Dendritic cell treated with granulocyte-macrophage colony-stimulating factor and Interleukin-4, amounts not matched to agents 40 ng/mL and 50 ng/mL, for 4 days (primary cell): Measurements from ENCODE around the gene TMEM88.

Source experiments
- H3K27ac Mint-ChIP-seq: one replicate; pipeline ENCODE4 v1.8.0; 2022; ENCODE audit warnings: mild to moderate bottlenecking, mixed read lengths
- H3K27me3 Mint-ChIP-seq: one replicate; pipeline ENCODE4 v1.8.0; 2022; ENCODE audit warnings: mild to moderate bottlenecking, mixed read lengths
- H3K36me3 Mint-ChIP-seq: one replicate; pipeline ENCODE4 v1.8.0; 2022; ENCODE audit warnings: low read depth, mixed read lengths
- H3K4me1 Mint-ChIP-seq: one replicate; pipeline ENCODE4 v1.8.0; 2022; ENCODE audit warnings: low read depth, mixed read lengths
- H3K4me3 Mint-ChIP-seq: one replicate; pipeline ENCODE4 v1.8.0; 2022; ENCODE audit warnings: mild to moderate bottlenecking, moderate library complexity, mixed read lengths
- H3K9me3 Mint-ChIP-seq: one replicate; pipeline ENCODE4 v1.8.0; 2022; ENCODE audit warnings: mixed read lengths
- intact Hi-C: fragments of 100-400 bp; cut with micrococcal nuclease; formaldehyde crosslinking; loops from one replicate; pipeline ENCODE4 v1.15.0; 2022

Gene TMEM88

DNA sequence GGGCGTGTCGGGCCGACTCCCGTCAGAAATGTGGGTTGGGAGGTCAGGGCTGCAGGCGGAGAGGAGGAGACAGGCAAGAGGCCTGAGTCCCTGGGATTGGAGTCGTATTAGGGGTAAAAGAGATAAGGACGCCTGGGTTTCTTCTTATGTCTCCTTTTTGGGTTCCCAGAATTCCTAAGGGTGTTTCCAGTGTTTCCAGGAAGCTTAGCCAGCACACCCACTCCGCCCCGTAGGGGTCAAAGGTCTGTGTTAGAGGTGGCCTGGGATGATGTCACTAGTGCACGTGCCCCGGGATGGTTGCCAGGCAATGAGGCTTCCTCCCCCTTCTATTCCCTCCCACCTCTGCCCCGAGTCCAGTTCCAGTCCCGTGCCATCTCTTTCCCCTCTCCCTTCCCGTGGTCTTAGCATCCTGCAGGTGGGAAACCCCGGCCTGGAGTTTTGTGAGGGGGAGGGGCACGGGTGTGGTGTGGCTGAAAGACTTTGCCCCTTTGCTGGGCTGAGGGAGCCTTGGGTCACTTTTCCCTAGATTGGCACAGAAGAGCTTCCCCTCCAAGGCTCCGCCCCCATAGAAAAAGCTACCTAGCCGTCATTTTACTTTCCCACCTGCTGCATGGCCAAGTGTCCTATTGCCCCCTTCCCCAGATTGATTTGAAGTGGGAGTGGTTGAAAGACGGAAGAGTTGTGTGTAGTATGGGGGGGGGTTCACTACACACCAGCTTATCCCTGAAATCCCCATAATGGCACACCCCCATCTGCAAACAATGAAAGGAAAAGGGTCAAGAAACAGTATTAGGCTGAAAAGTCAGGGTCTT is 18.1 kb upstream of the TMEM88 start:
- H3K9me3 Mint-ChIP-seq = no peaks in the 10 kb centered on the region
- H3K4me3 Mint-ChIP-seq = peak overlapping the region; percentile 87
- H3K36me3 Mint-ChIP-seq = peaks cover 43% of the 10 kb centered on the region
- peaks cover 16% of the 10 kb centered on the region for H3K27me3 Mint-ChIP-seq
- intact Hi-C loops = no loop called here
- H3K4me1 Mint-ChIP-seq = peaks cover 76% of the 10 kb centered on the region
- peak overlapping the region; percentile 98 for H3K27ac Mint-ChIP-seq

- peak overlapping the region; percentile 98 for H3K27ac Mint-ChIP-seq
- peaks cover 51% of the 10 kb centered on the region for H3K36me3 Mint-ChIP-seq
- peak overlapping the region; percentile 87 for H3K4me3 Mint-ChIP-seq
- peaks cover 10% of the 10 kb centered on the region for H3K27me3 Mint-ChIP-seq
- H3K9me3 Mint-ChIP-seq = no peaks in the 10 kb centered on the region
- H3K4me1 Mint-ChIP-seq = peaks cover 79% of the 10 kb centered on the region
- intact Hi-C loops = no loop called here
Measured at GRCh38 chr17:7837408-7838088, 17.3 kb upstream of the TMEM88 start.

- intact Hi-C loops = no loop called here
- peak overlapping the region; percentile 65 for H3K4me3 Mint-ChIP-seq
- H3K27me3 Mint-ChIP-seq = peaks cover 2% of the 10 kb centered on the region
- H3K4me1 Mint-ChIP-seq = peaks cover 80% of the 10 kb centered on the region
- no peaks in the 10 kb centered on the region for H3K9me3 Mint-ChIP-seq
- peaks cover 58% of the 10 kb centered on the region for H3K36me3 Mint-ChIP-seq
- peak overlapping the region; percentile 98 for H3K27ac Mint-ChIP-seq
Measured at GRCh38 chr17:7838090-7839075, 16.5 kb upstream of the TMEM88 start.

DNA sequence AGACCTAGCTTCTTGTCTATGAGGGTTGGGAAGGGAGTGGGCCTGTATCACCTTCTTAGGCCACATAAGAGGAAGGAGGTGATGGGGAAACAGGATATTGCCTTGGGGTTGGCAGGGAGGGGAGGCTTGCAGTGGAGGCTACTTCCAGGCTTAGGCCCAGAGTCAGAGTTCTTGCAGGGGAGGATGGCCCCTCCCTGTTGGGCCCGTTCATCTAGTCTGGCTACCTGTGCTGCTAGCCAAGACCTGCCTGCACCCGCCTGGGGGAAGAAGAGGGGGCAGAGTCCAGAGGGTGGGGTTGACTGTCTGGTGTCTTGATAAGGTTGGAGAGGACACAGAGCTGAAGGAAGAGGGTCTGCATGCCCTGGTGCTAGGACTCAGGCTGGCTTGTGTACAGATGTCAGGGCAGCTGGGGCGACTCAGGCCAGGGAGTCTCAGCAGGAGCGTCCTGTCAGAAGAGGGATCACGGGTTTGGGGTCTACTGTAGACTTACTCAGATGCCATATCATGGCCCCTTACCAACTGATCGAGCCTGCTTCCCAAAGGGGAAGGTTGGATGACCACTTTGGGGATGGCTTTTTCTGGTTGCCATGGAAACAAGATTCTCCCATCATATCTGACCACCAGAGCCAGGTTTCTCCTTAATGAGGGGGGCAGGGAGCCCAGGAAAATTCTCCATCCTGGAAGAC is 15.5 kb upstream of the TMEM88 start:
- intact Hi-C loops = no loop called here
- no peaks in the 10 kb centered on the region for H3K27me3 Mint-ChIP-seq
- peaks cover 72% of the 10 kb centered on the region for H3K4me1 Mint-ChIP-seq
- H3K9me3 Mint-ChIP-seq = no peaks in the 10 kb centered on the region
- peak overlapping the region; percentile 98 for H3K27ac Mint-ChIP-seq
- peak overlapping the region; percentile 57 for H3K4me3 Mint-ChIP-seq
- peaks cover 61% of the 10 kb centered on the region for H3K36me3 Mint-ChIP-seq

DNA sequence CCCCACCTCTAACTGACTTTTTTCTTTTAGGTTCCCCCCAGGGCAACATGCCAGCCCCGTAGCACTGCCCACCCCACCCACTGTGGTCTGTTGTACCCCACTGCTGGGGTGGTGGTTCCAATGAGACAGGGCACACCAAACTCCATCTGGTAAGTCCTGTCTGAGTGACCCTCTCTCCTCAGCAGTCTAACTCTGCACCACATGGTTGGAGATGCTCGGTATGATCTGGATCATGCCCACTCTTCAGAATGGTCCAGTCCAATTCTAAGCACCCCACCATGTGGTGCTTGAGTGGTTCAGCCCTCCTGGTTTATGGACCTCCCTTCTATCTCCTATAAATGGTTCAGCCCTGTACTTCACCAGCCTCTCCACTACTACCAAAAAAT is 15.0 kb upstream of the TMEM88 start:
- no peak overlapping the region for H3K4me3 Mint-ChIP-seq
- intact Hi-C loops = loop anchor here (5.0 to 10.0 kb wide), 2 partner anchors 258 to 315 kb away; partner anchors contain the start of genes MPDU1 and PER1
- no peaks in the 10 kb centered on the region for H3K9me3 Mint-ChIP-seq
- peak overlapping the region; percentile 98 for H3K27ac Mint-ChIP-seq
- H3K36me3 Mint-ChIP-seq = peaks cover 59% of the 10 kb centered on the region
- peaks cover 67% of the 10 kb centered on the region for H3K4me1 Mint-ChIP-seq
- H3K27me3 Mint-ChIP-seq = no peaks in the 10 kb centered on the region

- Mint-ChIP-seq H3K9me3 (no peaks in the 10 kb centered on the region), H3K27ac (peak overlapping the region; percentile 98), H3K27me3 (no peaks in the 10 kb centered on the region), H3K36me3 (peaks cover 53% of the 10 kb centered on the region), H3K4me3 (peak overlapping the region; percentile 93), H3K4me1 (peaks cover 64% of the 10 kb centered on the region)
- intact Hi-C loops = loop anchor here (5.0 to 10.0 kb wide), 2 partner anchors 258 to 314 kb away; partner anchors contain the start of genes MPDU1 and PER1
Measured at GRCh38 chr17:7840441-7840840, 14.4 kb upstream of the TMEM88 start.

DNA sequence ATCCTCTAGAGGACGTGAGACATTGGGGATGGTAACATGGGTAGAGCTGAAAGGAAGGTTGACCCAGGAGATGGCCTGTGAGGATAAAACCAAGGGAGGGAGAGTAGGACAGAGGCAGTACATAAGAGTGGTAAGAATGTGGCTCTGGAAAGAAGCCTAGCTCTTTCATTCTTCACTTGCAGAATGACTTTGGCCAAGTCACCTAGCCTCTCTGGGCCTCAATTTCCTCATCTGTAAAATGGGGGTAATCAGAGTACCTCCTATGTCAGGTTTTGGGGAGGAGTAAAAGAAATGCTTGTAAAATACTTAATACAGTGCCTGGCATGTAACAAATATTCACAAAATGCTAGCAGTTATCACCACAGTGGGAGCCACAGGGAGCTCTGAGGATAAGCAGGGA is 14.0 kb upstream of the TMEM88 start:
- Mint-ChIP-seq H3K9me3 (no peaks in the 10 kb centered on the region), H3K4me3 (peak overlapping the region; percentile 93), H3K27me3 (no peaks in the 10 kb centered on the region), H3K4me1 (peaks cover 67% of the 10 kb centered on the region), H3K27ac (peak overlapping the region; percentile 98), H3K36me3 (peaks cover 52% of the 10 kb centered on the region)
- intact Hi-C loops = loop anchor here (5.0 to 10.0 kb wide), 2 partner anchors 259 to 314 kb away; partner anchors contain the start of genes MPDU1 and PER1

DNA sequence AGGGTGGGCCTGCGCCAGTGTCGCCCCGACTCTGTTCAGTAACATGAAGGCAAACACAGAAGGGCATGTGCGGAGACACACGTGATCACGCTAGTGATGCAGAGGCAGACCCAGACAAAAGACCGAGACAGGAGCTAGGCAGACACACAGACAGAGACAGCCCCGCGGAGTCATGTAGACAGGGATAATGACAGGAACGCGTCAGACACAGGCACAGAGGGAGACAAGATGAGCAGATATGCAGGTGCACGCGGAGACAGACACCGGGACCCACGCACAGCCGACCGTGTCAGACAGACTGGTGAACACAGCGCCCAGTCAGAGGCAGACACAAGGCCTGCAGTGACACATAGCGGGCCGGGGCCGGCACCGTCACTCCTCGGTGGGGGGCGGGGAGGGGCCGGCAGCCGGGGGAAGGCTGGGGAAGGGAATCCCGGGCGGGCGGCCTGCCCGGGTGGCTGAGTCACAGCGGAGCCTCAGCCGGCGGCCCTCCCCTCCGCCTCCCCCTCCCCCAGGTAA is 13.4 kb upstream of the TMEM88 start:
- H3K4me1 Mint-ChIP-seq = peaks cover 67% of the 10 kb centered on the region
- intact Hi-C loops = loop anchor here (5.0 to 10.0 kb wide), 2 partner anchors 259 to 313 kb away; partner anchors contain the start of genes MPDU1 and PER1
- H3K27me3 Mint-ChIP-seq = no peaks in the 10 kb centered on the region
- peaks cover 47% of the 10 kb centered on the region for H3K36me3 Mint-ChIP-seq
- peak overlapping the region; percentile 93 for H3K4me3 Mint-ChIP-seq
- peak overlapping the region; percentile 98 for H3K27ac Mint-ChIP-seq
- no peaks in the 10 kb centered on the region for H3K9me3 Mint-ChIP-seq

DNA sequence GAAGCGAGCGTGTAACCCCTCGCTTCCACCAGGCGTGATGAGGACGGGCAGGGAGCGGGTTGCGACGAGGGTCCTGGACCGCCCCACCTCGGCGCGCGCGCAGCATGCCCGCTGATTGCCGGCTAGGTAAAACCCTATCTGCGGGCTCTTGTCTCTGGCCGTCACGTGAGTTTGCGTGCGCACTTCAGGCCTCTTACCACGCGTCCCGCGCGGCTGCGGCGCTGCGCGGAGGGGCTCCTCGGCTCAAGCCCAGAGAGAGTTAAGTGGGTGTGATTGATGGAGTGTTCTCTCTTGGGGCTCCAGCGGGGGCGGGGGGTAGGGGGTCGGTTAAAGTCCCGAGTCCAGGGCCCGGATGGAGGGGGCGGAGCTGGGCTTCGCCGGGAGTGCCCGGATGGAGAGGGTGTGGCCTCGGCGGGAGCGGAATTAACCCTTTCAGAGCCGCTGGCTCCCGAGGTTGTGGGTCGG is 12.9 kb upstream of the TMEM88 start:
- Mint-ChIP-seq H3K4me3 (peak overlapping the region; percentile 93), H3K27ac (peak overlapping the region; percentile 98), H3K9me3 (no peaks in the 10 kb centered on the region), H3K36me3 (peaks cover 47% of the 10 kb centered on the region), H3K4me1 (peaks cover 67% of the 10 kb centered on the region), H3K27me3 (no peaks in the 10 kb centered on the region)
- intact Hi-C loops = loop anchor here (2.0 to 10.0 kb wide), 3 partner anchors 15 to 313 kb away; partner anchors contain the start of genes MPDU1, NAA38 and PER1

DNA sequence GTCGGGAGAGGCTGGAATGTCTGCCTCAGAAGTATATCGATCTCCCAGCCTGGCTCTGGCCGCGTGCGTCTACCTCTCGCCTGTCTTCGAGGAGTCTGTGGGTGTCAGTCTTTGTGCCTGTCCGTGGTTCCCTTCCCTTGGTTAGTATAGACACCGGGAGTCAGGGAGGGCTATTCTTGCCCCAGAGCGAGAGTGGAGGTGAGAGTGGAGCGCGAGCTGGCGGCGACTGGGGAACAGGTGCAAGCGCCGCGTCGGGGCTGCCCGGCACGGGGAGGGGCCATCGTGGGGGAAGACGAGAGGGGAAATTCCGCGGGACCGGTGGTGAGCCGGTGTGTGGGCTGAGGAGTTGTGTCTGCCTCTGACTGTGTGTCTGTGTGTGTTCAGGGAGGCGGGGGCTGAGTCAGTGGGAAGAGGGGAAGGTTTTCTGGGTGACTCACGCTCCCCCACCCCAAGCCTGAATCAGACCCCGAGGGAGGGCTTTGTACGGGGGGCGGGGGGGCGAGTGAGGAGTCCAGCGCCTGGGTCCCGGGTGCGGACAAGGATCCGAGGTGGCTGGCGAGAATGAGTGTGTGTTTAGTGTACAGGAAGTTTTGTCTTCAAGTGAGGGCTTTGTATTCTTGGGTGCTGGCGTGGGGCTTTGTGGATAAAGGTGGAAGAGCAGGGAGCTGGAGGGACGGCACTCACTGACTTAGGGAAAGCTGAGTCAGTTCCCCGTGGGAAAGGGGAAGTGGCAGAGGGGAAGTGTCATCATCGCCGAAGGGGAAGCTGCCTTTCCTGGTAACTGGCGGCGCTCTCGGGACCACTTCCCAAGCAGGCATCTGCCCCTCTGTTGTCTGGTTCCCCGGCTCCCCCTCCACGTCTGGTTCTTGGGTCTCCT is 12.2 kb upstream of the TMEM88 start:
- peaks cover 66% of the 10 kb centered on the region for H3K4me1 Mint-ChIP-seq
- H3K4me3 Mint-ChIP-seq = peak overlapping the region; percentile 93
- H3K27ac Mint-ChIP-seq = peak overlapping the region; percentile 98
- no peaks in the 10 kb centered on the region for H3K27me3 Mint-ChIP-seq
- intact Hi-C loops = loop anchor here (1.0 to 10.0 kb wide), 4 partner anchors 7 to 312 kb away; partner anchors contain the start of genes MPDU1, NAA38 and PER1
- H3K36me3 Mint-ChIP-seq = peaks cover 47% of the 10 kb centered on the region
- no peaks in the 10 kb centered on the region for H3K9me3 Mint-ChIP-seq

DNA sequence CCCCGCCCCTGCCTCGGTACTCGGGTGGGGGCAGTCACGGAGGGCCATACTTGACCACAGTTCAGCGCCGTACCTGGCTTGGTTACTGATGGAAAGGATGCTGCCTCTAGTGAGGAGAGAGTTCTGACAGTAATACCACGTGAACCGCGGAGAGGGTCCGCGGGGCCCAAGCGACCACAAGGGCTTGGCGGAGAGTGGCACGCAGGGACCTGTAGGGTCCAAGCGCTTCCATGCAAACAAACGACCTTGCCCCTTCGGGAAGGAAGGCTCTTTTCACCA is 11.7 kb upstream of the TMEM88 start:
- H3K9me3 Mint-ChIP-seq = no peaks in the 10 kb centered on the region
- peaks cover 47% of the 10 kb centered on the region for H3K36me3 Mint-ChIP-seq
- peak overlapping the region; percentile 98 for H3K27ac Mint-ChIP-seq
- H3K27me3 Mint-ChIP-seq = no peaks in the 10 kb centered on the region
- H3K4me1 Mint-ChIP-seq = peaks cover 67% of the 10 kb centered on the region
- intact Hi-C loops = loop anchor here (1.0 to 10.0 kb wide), 4 partner anchors 8 to 312 kb away; partner anchors contain the start of genes MPDU1, NAA38 and PER1
- peak overlapping the region; percentile 93 for H3K4me3 Mint-ChIP-seq
